HUES64 (cell line): Measurements from ENCODE around the gene NPIPB8.
"Not testable (repeated sequence)": the region's sequence is repeated elsewhere in the genome, so short reads cannot be mapped to it uniquely, and the experiment has no call there.

Experiments
- H3K27ac ChIP-seq: 2 replicates; pipeline ENCODE4 v1.7.0; 2013; ENCODE audit warnings: low read depth, low read length, inconsistent platforms
- H3K27me3 ChIP-seq: 2 replicates; pipeline ENCODE4 v1.6.1; 2013; ENCODE audit warnings: mild to moderate bottlenecking, low read length; ENCODE audit not compliant: insufficient read depth
- H3K36me3 ChIP-seq: 2 replicates; pipeline ENCODE4 v1.6.1; 2013; ENCODE audit warnings: mild to moderate bottlenecking, low read length; ENCODE audit not compliant: insufficient read depth
- H3K4me1 ChIP-seq: 2 replicates; pipeline ENCODE4 v1.6.1; 2013; ENCODE audit warnings: mild to moderate bottlenecking, low read length, moderate library complexity; ENCODE audit not compliant: insufficient read depth
- H3K4me3 ChIP-seq: 2 replicates; pipeline ENCODE4 v1.5.1; 2013; ENCODE audit warnings: mild to moderate bottlenecking, low read length, moderate library complexity
- H3K9ac ChIP-seq: 2 replicates; pipeline ENCODE4 v1.6.1; 2013; ENCODE audit warnings: mild to moderate bottlenecking, low read depth, low read length
- H3K9me3 ChIP-seq: 2 replicates; pipeline ENCODE4 v1.6.1; 2013; ENCODE audit warnings: low read depth, low read length; ENCODE audit not compliant: insufficient read depth
- WGBS: fragments of 150-250, 120-280 bp; methylation state at CpG from one replicate; pipeline ENCODE4 v1.1.7; 2013; ENCODE audit warnings: missing lambda C conversion rate; 5-methylcytosine and 5-hydroxymethylcytosine counted together

NPIPB8 gene

DNA sequence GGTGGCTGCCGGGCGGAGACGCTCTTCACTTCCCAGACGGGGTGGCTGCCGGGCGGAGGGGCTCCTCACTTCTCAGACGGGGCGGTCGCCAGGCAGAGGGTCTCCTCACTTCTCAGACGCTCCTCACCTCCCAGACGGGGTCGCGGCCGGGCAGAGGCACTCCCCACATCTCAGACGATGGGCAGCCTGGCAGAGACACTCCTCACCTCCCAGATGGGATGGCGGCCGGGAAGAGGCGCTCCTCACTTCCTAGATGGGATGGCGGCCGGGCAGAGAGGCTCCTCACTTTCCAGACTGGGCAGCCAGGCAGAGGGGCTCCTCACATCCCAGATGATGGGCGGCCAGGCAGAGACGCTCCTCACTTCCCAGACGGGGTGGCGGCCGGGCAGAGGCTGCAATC lies 28.4 kb downstream of the NPIPB8 start:
- not testable (repeated sequence) for H3K9ac ChIP-seq, H3K36me3 ChIP-seq, H3K9me3 ChIP-seq, H3K27ac ChIP-seq, H3K27me3 ChIP-seq, H3K4me3 ChIP-seq, H3K4me1 ChIP-seq
- WGBS, result 98% methylated on average over 9 of the region's 25 CpGs

DNA sequence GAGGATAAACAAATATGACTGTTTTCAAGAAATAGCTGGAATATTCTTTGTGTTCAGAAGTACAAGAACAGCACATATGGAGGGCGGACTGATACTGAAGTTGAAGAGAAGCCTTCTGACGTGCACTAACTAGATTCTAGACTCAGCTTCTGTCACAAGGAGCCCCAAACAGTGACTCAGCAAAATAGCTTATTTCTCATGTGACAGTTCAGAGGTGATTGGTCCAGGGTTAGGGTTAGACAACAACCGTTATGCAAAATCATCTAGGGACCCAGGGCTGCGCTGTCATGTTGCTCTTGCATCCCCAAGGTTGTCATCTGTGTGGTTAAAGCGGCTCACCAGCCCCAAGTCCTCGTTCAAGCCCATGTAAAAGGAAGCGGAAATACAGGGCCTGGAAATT lies 29.6 kb downstream of the NPIPB8 start:
- no CpG with 5 or more reads among the region's 7 CpGs for WGBS

DNA sequence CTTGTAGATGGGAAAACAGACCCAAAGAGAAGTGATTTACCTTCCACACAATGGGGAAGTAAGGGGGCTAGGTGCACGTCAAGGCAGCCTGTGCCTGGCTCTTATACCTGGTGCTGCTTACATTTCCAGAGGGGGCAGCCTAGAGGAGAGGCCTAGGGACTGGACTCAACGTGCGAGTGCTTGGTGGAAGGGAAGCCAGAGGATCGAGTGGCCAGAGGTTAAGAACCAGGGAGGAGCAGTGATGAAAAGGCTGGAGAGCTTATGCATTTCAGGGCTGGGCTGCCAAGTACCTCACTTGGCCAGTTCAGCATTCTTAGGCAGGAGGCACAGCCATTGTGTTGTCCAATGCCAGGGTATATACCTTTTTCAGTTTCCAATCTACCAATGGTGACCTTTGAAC lies 30.3 kb downstream of the NPIPB8 start:
- WGBS, result no CpG with 5 or more reads among the region's 4 CpGs
- H3K4me1 ChIP-seq, H3K27me3 ChIP-seq, H3K36me3 ChIP-seq, H3K9ac ChIP-seq, H3K27ac ChIP-seq, H3K9me3 ChIP-seq, H3K4me3 ChIP-seq: not testable (repeated sequence)

More for the DNA sequence above, 29.6 kb downstream of the NPIPB8 start:
- H3K4me3 ChIP-seq, H3K9me3 ChIP-seq, H3K27ac ChIP-seq, H3K9ac ChIP-seq, H3K4me1 ChIP-seq, H3K36me3 ChIP-seq, H3K27me3 ChIP-seq: not testable (repeated sequence)

DNA sequence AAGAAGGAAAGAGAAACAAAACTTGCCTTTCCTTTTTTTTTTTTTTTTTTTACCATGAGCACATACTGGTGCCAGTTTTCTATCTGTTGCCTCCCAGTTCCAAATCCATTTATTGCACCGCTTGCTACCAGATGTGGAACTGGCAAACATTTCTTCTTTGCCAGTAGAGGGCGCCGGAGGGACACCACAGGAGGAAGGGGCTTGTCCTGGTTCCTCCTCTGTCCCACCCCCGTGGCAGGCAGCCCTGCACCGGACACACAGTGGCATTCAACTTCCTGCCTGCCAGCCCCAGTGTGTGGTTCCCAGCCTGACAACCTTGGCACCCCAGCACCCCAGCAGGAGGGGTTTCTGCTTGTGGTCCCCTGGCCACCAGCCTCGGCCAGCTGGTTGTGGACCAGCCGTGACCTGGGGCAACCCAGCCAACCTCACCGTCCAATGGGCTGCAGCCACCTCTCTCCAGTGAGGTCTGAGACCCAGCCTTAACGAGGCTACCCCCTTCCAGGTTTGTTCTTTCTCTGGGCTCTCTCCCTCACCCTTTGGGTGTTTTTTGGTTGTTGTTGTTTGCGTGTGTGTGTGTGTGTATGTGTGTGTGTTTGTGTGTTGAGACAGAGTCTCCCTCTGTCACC lies 50.6 kb downstream of the NPIPB8 start:
- H3K36me3 ChIP-seq, result not testable (repeated sequence)
- no CpG with 5 or more reads among the region's 10 CpGs for WGBS

DNA sequence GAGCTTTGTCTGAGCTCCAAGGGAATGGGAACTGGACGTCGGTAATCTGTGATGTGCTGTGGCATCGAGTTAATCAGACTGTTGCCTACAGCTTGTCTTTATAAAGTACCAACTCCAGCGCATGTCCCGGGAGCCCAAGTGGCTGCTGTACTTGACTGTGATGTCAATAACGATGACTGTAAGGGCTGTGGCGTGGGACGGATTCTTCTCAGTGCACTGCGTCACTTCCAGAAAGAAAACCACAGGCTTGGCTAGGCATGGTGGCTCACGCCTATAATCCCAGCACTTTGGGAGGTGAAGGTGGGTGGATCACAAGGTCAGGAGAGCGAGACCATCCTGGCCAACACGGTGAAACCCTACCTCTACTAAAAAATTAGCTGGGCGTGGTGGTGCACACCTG lies 51.6 kb downstream of the NPIPB8 start:
- not testable (repeated sequence) for H3K36me3 ChIP-seq, H3K9ac ChIP-seq, H3K4me3 ChIP-seq, H3K4me1 ChIP-seq, H3K9me3 ChIP-seq, H3K27me3 ChIP-seq, H3K27ac ChIP-seq
- no CpG with 5 or more reads among the region's 13 CpGs for WGBS

More for the DNA sequence above, 50.6 kb downstream of the NPIPB8 start:
- H3K4me3 ChIP-seq, H3K9me3 ChIP-seq, H3K27me3 ChIP-seq, H3K4me1 ChIP-seq, H3K27ac ChIP-seq, H3K9ac ChIP-seq: not testable (repeated sequence)

DNA sequence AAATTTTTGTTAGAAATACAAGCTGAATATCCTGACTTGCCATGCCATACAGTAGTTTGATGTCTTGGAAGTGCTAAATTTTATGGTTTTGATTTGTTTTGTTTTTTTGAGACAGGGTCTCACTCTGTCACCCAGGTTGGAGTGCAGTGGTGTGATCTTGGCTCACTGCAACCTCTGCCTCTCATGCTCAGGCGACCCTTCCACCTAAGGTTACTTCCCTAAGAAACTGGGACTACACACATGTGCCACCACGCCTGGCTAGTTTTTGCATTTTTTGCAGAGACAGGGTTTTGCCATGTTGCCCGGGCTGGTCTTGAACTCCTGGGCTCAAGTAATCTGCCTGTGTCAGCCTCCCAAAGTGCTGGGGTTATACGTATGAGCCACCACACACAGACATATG lies 53.9 kb downstream of the NPIPB8 start:
- H3K9ac ChIP-seq, H3K36me3 ChIP-seq, H3K9me3 ChIP-seq, H3K4me3 ChIP-seq, H3K27ac ChIP-seq, H3K27me3 ChIP-seq, H3K4me1 ChIP-seq: not testable (repeated sequence)
- 91% methylated on average over 1 of the region's 4 CpGs for WGBS

DNA sequence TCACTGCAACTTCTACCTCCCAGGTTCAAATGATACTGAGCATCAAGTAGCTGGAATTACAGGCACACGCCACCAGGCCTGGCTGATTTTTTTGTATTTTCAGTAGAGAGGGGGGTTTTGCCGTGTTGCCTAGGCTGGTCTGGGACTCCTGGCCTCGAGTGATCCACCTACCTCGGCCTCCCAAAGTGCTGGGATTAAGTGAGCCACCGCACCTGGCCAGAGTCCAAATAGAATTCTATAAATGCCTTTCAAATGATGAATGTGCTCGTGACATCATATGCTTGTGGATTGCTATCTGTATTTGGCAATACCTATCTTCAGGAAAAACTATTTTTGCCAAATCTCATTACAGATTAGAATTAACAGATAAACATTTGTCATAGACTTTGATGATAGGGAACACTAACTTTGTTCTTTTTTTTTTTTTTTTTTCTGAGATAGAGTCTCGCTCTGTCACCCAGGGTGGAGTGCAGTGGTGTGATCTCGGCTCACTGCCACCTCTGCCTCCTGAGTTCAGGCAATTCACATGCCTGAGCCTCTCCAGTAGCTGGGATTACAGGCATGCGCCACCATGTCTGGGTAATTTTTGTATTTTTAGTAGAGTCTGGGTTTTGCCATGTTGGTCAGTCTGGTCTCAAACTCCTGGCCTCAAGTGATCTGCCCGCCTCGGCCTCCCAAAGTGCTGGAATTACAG lies 55.5 kb downstream of the NPIPB8 start:
- H3K27me3 ChIP-seq, H3K4me1 ChIP-seq, H3K9ac ChIP-seq, H3K27ac ChIP-seq, H3K36me3 ChIP-seq, H3K9me3 ChIP-seq, H3K4me3 ChIP-seq: not testable (repeated sequence)
- no CpG with 5 or more reads among the region's 11 CpGs for WGBS

DNA sequence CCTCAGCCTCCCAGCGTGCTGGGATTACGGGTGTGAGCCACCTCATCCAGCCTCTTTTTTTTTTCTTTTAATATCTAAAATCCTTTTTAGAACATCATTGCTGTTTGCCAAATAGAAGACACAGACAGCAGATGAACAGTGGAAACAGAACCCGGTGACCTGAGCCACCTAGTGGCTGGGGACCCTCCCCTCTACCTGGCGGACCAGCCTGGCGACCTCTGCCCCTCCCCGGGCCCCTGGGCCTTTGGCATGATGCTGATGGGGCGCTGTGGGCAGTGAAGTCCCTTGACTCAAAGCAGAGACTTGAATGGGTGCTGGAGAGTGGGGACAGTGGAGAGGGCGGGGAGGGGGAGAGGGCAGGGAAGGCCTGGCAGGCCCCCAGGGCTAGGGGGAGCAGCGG lies 61.9 kb downstream of the NPIPB8 start:
- H3K4me1 ChIP-seq, H3K27ac ChIP-seq, H3K36me3 ChIP-seq, H3K27me3 ChIP-seq, H3K9me3 ChIP-seq, H3K9ac ChIP-seq, H3K4me3 ChIP-seq: not testable (repeated sequence)
- whole genome bisulfite sequencing, result no CpG with 5 or more reads among the region's 9 CpGs

DNA sequence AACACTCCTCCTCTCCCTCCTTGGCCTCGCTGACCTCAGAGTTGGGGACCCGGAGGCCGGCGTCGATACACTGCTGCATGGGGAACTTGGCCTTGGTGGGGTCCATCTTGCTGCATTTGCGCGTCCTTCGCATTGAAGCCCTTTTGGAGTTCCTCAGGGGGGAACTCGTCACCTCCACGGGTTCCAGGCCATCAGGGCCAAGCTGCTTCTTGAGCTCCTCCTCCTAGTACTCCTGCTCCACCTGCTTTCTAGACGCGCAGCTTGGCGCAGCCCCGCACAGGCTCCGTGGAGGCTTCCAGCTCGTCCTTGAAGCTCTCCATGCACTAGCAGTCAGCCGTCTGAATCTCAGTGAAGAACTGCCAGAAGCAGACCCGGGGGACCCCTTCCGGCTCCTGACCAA lies 62.5 kb downstream of the NPIPB8 start:
- H3K27ac ChIP-seq, H3K9me3 ChIP-seq, H3K36me3 ChIP-seq, H3K4me3 ChIP-seq, H3K9ac ChIP-seq, H3K4me1 ChIP-seq, H3K27me3 ChIP-seq: not testable (repeated sequence)
- 99% methylated on average over 12 of the region's 19 CpGs for WGBS

DNA sequence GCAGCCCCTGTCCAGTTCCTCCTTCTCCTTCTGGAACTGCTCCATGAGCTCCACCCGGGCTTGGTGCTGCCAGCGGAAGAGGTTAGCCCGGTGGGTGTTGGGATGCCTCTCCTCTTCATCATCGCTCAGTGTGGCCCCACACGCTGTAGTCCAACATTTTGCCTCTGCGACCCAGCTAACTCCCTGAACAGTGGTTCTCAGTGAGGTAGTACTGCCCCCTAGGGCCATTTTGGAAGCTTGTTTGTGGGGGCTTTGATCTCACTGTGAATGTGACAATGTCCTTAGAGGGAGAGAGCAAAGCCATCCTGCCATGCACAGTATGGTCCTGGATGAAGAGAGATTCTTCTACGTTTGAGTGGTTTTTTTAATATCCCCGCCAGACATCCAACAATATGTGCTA lies 63.5 kb downstream of the NPIPB8 start:
- H3K27ac ChIP-seq, H3K36me3 ChIP-seq, H3K4me3 ChIP-seq, H3K9ac ChIP-seq, H3K4me1 ChIP-seq, H3K27me3 ChIP-seq, H3K9me3 ChIP-seq: not testable (repeated sequence)
- WGBS, result no CpG with 5 or more reads among the region's 8 CpGs

DNA sequence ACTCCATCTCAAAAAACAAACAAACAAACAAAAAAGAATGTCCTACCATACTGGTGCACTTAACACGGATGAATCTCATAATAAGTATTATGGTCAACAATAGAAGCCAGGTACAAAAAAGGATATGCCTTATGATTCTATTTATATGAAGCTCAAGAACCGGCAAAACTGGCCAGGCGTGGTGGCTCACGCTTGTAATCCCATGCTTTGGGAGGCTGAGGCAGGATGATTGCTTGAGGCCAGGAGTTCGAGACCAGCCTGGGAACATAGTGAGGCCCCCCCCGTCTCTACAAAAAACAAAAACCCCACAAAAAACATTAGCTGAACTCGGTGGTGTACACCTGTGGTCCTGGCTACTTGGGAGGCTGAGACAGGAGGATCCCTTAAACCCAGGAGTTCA lies 66.4 kb downstream of the NPIPB8 start:
- H3K27me3 ChIP-seq, H3K36me3 ChIP-seq, H3K27ac ChIP-seq, H3K4me1 ChIP-seq, H3K9ac ChIP-seq, H3K4me3 ChIP-seq, H3K9me3 ChIP-seq: not testable (repeated sequence)
- WGBS, result no CpG with 5 or more reads among the region's 7 CpGs
